K562 (cell line): ENCODE results near the gene TSSK2. TPM values are rescaled to one million over a fixed set of nuclear protein-coding genes. Genes with fewer than 3 reads are reported as not detected.

Source experiments
- ATAC-seq: fragments of 200-7000 bp; cut with Tn5 transposase; 3 replicates; pipeline ENCODE4 v1.9.1; 2020; ENCODE audit warnings: moderate library complexity
- BruUV-seq: library from RNA; stranded (reverse); fragments of 400-500 nt; replicated peaks from 2 replicates; lab custom pipeline; 2021; lab: Mats Ljungman, UMichigan
- CTCF ChIA-PET: fragments of 300-600 bp; formaldehyde crosslinking; extraction: SDS; loops from one replicate; lab custom pipeline; 2021; ENCODE audit warnings: low intra/inter-chr PET ratio; lab: Yijun Ruan, JAX
- POLR2A ChIA-PET: fragments of 300-600, 350-650 bp; sonication (Branson Sonifier 250); formaldehyde crosslinking; extraction: SDS; loops from one replicate; lab custom pipeline; 2021; ENCODE audit warnings: antibody characterized with exemption, inconsistent platforms; lab: Yijun Ruan, JAX
- DNase-seq, 4 experiments: peaks; one replicate each; pipeline versions ENCODE4 v3.0.0 to v3.0.0-alpha.2; 2011 to 2018; ENCODE audit warnings: low spot score in 3 of 4, mixed read lengths in 3 of 4; ENCODE audit errors: extremely low read depth in 1 of 4
- FAIRE-seq: peaks from 2 replicates; lab custom pipeline; 2011; peaks lifted over from hg19 to GRCh38; lab: Jason Lieb, UNC
- H2AFZ ChIP-seq: 2 replicates; pipeline ENCODE4 v1.6.0; 2011; ENCODE audit warnings: low read depth, low read length, control low read depth, inconsistent platforms
- H3K27ac ChIP-seq: fragments of 200-600 bp; 3 replicates; pipeline ENCODE4 v1.8.0; 2011; ENCODE audit warnings: low read depth, mild to moderate bottlenecking, control low read depth, inconsistent platforms, low read length, moderate library complexity, mixed read lengths; ENCODE audit errors: extremely low read depth
- H3K27me3 ChIP-seq, 2 experiments: fragments of 300-600 bp in 1 of 2; 2 replicates in 1 of 2; 3 replicates in 1 of 2; pipeline versions ENCODE4 v1.6.0 to v1.8.0; 2011; ENCODE audit warnings: inconsistent platforms in 2 of 2, low read length in 2 of 2, mild to moderate bottlenecking in 1 of 2, mixed read lengths in 1 of 2, moderate library complexity in 1 of 2; ENCODE audit not compliant: control insufficient read depth in 2 of 2, insufficient read depth in 2 of 2
- H3K36me3 ChIP-seq: fragments of 300-600 bp; 3 replicates; pipeline ENCODE4 v1.8.0; 2011; ENCODE audit warnings: mild to moderate bottlenecking, low read length, inconsistent platforms; ENCODE audit not compliant: control insufficient read depth, insufficient read depth
- H3K4me1 ChIP-seq, 2 experiments: fragments of 200-600 bp in 1 of 2; replicated peaks in 1 of 2; 2 replicates in 1 of 2; 3 replicates in 1 of 2; pipeline versions ENCODE4 v1.5.1 to v1.8.0; 2011; ENCODE audit warnings: inconsistent platforms in 2 of 2, low read length in 2 of 2, mild to moderate bottlenecking in 1 of 2, mixed read lengths in 1 of 2, moderate library complexity in 1 of 2; ENCODE audit not compliant: control insufficient read depth in 2 of 2, insufficient read depth in 2 of 2
- H3K4me2 ChIP-seq: 2 replicates; pipeline ENCODE4 v1.6.1; 2011; ENCODE audit warnings: low read length, control low read depth, inconsistent platforms, mixed read lengths; ENCODE audit not compliant: insufficient read depth
- H3K4me3 ChIP-seq: fragments of 200-600 bp; sonication (generic), shearing (Covaris generic); 2 replicates; pipeline ENCODE4 v1.5.1; 2016; ENCODE audit warnings: control low read depth, inconsistent platforms
- H3K79me2 ChIP-seq: fragments of 200-600 bp; 3 replicates; pipeline ENCODE4 v1.8.0; 2011; ENCODE audit warnings: low read length, inconsistent platforms; ENCODE audit not compliant: control insufficient read depth, insufficient read depth
- H3K9ac ChIP-seq, 2 experiments: 2 replicates each; pipeline versions ENCODE4 v1.6.0 to v1.6.1; 2011; ENCODE audit warnings: low read depth in 2 of 2, low read length in 2 of 2, control low read depth in 1 of 2, inconsistent platforms in 1 of 2, mild to moderate bottlenecking in 1 of 2, mixed read lengths in 1 of 2; ENCODE audit not compliant: insufficient read depth in 1 of 2
- H3K9me1 ChIP-seq: one replicate; pipeline ENCODE4 v1.6.0; 2011; ENCODE audit warnings: inconsistent platforms, mild to moderate bottlenecking, low read length, moderate library complexity; ENCODE audit not compliant: control insufficient read depth, insufficient read depth
- H3K9me3 ChIP-seq: replicated peaks from 2 replicates; pipeline ENCODE4 v1.5.1; 2011; ENCODE audit warnings: low read depth, low read length, inconsistent platforms; ENCODE audit not compliant: control insufficient read depth, insufficient read depth
- H4K20me1 ChIP-seq: replicated peaks from 2 replicates; pipeline ENCODE4 v1.6.1; 2011; ENCODE audit warnings: low read length, inconsistent platforms, mixed read lengths; ENCODE audit not compliant: control insufficient read depth, insufficient read depth
- CHD4 ChIP-seq: fragments of 200-600 bp; sonication (generic); IDR thresholded peaks from 3 replicates; pipeline ENCODE4 v1.6.1; 2012; ENCODE audit warnings: low read depth, mild to moderate bottlenecking, mixed read lengths, low read length, inconsistent platforms; ENCODE audit not compliant: insufficient read depth, insufficient replicate concordance, poor library complexity, severe bottlenecking
- ETS2 ChIP-seq: IDR thresholded peaks from 2 replicates; pipeline ENCODE4 v1.6.1; 2016; ENCODE audit warnings: borderline replicate concordance, missing genetic modification characterization, mild to moderate bottlenecking, moderate library complexity, missing compliant biosample characterization; ENCODE audit not compliant: poor library complexity, severe bottlenecking
- HDAC3 ChIP-seq: fragments of 450-650 bp; IDR thresholded peaks from 2 replicates; pipeline ENCODE4 v1.6.1; 2018; ENCODE audit warnings: borderline replicate concordance, mild to moderate bottlenecking, moderate library complexity; ENCODE audit not compliant: partially characterized antibody
- HDGF ChIP-seq: fragments of 450-650 bp; IDR thresholded peaks from 2 replicates; pipeline ENCODE4 v1.6.1; 2016
- KDM5B ChIP-seq: fragments of 200-600 bp; sonication (generic); IDR thresholded peaks from 2 replicates; pipeline ENCODE4 v1.6.1; 2012; ENCODE audit warnings: low read depth, mild to moderate bottlenecking, moderate library complexity, low read length, control low read depth, inconsistent platforms; ENCODE audit not compliant: insufficient replicate concordance
- KLF13 ChIP-seq: fragments of 450-650 bp; IDR thresholded peaks from 2 replicates; pipeline ENCODE4 v1.6.1; 2016; ENCODE audit warnings: missing genetic modification characterization, low read depth, mild to moderate bottlenecking, missing compliant biosample characterization, moderate library complexity, borderline replicate concordance
- SNRNP70 ChIP-seq: fragments of 200-400 bp; formaldehyde crosslinking; optimal IDR thresholded peaks from 2 replicates; pipeline ENCODE3; 2017; ENCODE audit warnings: low read depth, low read length
- ZKSCAN1 ChIP-seq: fragments of 150-350 bp; IDR thresholded peaks from 2 replicates; pipeline ENCODE4 v1.6.1; 2016; ENCODE audit warnings: low read depth, low read length
- ZNF586 ChIP-seq: fragments of 450-650 bp; formaldehyde crosslinking; conservative IDR thresholded peaks from 2 replicates; pipeline ENCODE4 v1.4.0; 2020; ENCODE audit warnings: mild to moderate bottlenecking, moderate library complexity
- ZNF707 ChIP-seq: fragments of 250-450 bp; sonication (Bioruptor Pico); conservative IDR thresholded peaks from 2 replicates; pipeline ENCODE4 v1.8.0; 2022; ENCODE audit warnings: inconsistent platforms, mild to moderate bottlenecking, moderate library complexity
- WGBS: fragments of 100-300 bp; shearing (Covaris generic); methylation state at CpG from one replicate; pipeline ENCODE4 v1.1.6; 2016; ENCODE audit warnings: low coverage, mixed read lengths; ENCODE audit not compliant: insufficient coverage; ENCODE audit errors: missing lambda C conversion rate; 5-methylcytosine and 5-hydroxymethylcytosine counted together
- in situ Hi-C: fragments of 300-500 bp; cut with MboI; formaldehyde crosslinking; loops from 4 replicates; pipeline ENCODE4 v1.15.0; 2018; ENCODE audit warnings: inconsistent platforms, mixed read lengths
- intact Hi-C: fragments of 100-400 bp; cut with micrococcal nuclease; formaldehyde crosslinking; loops from 2 replicates; pipeline ENCODE4 v1.14.2; 2022
- polyA plus RNA-seq, 8 experiments: library from polyadenylated mRNA; depleted of rRNA in 4 of 8; stranded (reverse) in 5 of 8; unstranded in 3 of 8; fragments of >200 nt; fragmentation: Nextera tagmentation in 2 of 8; fragmentation: Illumina TruSeq in 1 of 8; extraction: Ambion mirVana in 2 of 8; extraction: Trizol in 1 of 8; gene quantifications; 2 replicates each; pipeline versions ENCODE4 v1.2.1 to v1.2.3, GENCODE V29; 2011 to 2014; ENCODE audit warnings: inconsistent platforms in 1 of 8, missing spikeins in 1 of 8
- total RNA-seq, 7 experiments: library from RNA; depleted of rRNA in 6 of 7; stranded (reverse); fragments of >200 nt in 6 of 7; fragmentation: Illumina TruSeq in 2 of 7; extraction: Trizol in 2 of 7; gene quantifications; 2 replicates each; pipeline versions ENCODE4 v1.2.1 to v1.2.3, GENCODE V29; 2011 to 2021; ENCODE audit warnings: low replicate concordance in 1 of 7
- TF ChIP-seq, protein P1 (sequence below): fragments of 450-650 bp; formaldehyde crosslinking; IDR thresholded peaks from 2 replicates; pipeline ENCODE4 v1.4.0; 2022; ENCODE audit warnings: mild to moderate bottlenecking, moderate library complexity
- TF ChIP-seq, protein P2 (sequence below): IDR thresholded peaks from 2 replicates; pipeline ENCODE4 v1.6.1; 2014; ENCODE audit warnings: antibody characterized with exemption
- TF ChIP-seq, protein P3 (sequence below): fragments of 250-450 bp; sonication (Bioruptor Pico); IDR thresholded peaks from 2 replicates; pipeline ENCODE4 v1.9.0; 2021; ENCODE audit warnings: mild to moderate bottlenecking, inconsistent platforms

Gene TSSK2
- total and polyA plus RNA-seq, 9 of the 15 experiments (the other 6 are each of a cell fraction or from before 2014, with no cell fraction given) = 0.04 TPM; not detected in 8

DNA sequence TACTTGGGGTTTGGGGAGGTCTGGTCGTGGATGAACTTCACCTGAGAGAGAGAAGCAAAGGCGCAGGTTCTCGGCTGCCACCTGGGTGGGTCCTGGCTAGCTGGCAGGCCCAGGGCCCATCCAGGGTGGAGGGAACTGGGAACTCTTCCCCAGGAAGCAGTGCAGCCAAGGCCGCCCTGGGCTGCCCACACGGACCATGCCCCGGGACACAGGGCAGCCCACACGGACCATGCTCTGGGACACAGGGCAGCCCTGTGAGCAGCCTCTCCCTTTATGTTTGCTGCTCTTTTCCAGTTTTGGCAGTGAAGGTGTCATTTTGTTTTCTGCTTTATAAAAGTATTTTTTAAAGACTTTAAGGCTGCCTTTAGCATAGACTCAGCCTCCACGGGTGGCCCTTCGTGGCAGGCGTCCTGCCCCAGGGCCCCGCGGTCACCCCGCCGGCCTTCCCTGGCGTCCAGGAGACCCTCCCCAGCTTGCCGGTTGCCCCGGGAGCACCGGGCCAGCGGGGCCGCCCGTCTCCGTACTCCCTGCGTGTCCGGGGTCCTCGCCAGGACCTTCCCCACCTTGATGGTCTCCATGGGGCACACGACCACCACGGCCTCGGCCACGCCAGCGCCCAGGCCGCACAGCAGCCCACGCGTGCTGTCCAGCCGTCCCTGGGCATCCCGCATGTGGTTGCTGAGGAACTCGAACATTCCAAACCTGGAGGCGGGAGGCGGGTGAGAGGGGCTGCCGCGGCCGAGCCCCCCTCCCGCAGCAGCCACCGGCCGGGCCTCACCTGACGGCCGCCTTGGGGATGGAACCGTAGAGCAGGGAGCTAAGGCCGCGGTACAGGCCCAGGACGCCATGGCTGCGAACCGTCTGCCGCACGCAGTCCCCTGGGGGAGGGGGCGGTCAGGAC lies 46.3 kb downstream of the TSSK2 start:
- WGBS = 19% methylated on average over 54 of the region's 55 CpGs
- in situ Hi-C loops = loop anchor here (5.0 kb wide), 1 partner anchor 450 kb away; no protein-coding TSS in a partner anchor
- TF ChIP-seq KDM5B = peak; percentile 33
- TF ChIP-seq HDAC3 = no peak
- no peak for TF ChIP-seq HDGF
- TF ChIP-seq, protein P1, sequence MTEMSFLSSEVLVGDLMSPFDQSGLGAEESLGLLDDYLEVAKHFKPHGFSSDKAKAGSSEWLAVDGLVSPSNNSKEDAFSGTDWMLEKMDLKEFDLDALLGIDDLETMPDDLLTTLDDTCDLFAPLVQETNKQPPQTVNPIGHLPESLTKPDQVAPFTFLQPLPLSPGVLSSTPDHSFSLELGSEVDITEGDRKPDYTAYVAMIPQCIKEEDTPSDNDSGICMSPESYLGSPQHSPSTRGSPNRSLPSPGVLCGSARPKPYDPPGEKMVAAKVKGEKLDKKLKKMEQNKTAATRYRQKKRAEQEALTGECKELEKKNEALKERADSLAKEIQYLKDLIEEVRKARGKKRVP (CRISPR knock-in tag) = no peak
- TF ChIP-seq CHD4 = peak; percentile 26
- TF ChIP-seq, protein P2, sequence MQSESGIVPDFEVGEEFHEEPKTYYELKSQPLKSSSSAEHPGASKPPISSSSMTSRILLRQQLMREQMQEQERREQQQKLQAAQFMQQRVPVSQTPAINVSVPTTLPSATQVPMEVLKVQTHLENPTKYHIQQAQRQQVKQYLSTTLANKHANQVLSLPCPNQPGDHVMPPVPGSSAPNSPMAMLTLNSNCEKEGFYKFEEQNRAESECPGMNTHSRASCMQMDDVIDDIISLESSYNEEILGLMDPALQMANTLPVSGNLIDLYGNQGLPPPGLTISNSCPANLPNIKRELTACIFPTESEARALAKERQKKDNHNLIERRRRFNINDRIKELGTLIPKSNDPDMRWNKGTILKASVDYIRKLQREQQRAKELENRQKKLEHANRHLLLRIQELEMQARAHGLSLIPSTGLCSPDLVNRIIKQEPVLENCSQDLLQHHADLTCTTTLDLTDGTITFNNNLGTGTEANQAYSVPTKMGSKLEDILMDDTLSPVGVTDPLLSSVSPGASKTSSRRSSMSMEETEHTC = no peak
- TF ChIP-seq ZNF707 (CRISPR knock-in tag) = peak; percentile 60; the same call in 1 of the 2 replicates
- TF ChIP-seq SNRNP70 = no peak
- TF ChIP-seq ZKSCAN1 = no peak
- no peak for TF ChIP-seq ETS2 (tag)
- TF ChIP-seq ZNF586 (CRISPR knock-in tag) = peak; percentile 25; the same call in 1 of the 2 replicates
- TF ChIP-seq KLF13 = 0 out of 2 replicates have a peak, but pooled peaks have one; percentile 6
- TF ChIP-seq, protein P3, sequence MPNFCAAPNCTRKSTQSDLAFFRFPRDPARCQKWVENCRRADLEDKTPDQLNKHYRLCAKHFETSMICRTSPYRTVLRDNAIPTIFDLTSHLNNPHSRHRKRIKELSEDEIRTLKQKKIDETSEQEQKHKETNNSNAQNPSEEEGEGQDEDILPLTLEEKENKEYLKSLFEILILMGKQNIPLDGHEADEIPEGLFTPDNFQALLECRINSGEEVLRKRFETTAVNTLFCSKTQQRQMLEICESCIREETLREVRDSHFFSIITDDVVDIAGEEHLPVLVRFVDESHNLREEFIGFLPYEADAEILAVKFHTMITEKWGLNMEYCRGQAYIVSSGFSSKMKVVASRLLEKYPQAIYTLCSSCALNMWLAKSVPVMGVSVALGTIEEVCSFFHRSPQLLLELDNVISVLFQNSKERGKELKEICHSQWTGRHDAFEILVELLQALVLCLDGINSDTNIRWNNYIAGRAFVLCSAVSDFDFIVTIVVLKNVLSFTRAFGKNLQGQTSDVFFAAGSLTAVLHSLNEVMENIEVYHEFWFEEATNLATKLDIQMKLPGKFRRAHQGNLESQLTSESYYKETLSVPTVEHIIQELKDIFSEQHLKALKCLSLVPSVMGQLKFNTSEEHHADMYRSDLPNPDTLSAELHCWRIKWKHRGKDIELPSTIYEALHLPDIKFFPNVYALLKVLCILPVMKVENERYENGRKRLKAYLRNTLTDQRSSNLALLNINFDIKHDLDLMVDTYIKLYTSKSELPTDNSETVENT (CRISPR knock-in tag) = no peak; the same call in none of the 2 replicates

More for the DNA sequence above, 46.3 kb downstream of the TSSK2 start:
- Histone ChIP-seq H3K9me3 (no peaks in the 10 kb centered on the region), H3K4me2 (peak overlapping the region; percentile 90), H3K4me3 (peak overlapping the region; percentile 76), H2AFZ (peak overlapping the region; percentile 90), H3K27me3 (peaks cover 2 to 9% of the 10 kb centered on the region in 2 experiments; a peak in 1 of 5 replicates), H4K20me1 (peaks cover 38% of the 10 kb centered on the region), H3K79me2 (peaks cover 60% of the 10 kb centered on the region), H3K36me3 (peaks cover 51% of the 10 kb centered on the region), H3K4me1 (peaks cover 46 to 95% of the 10 kb centered on the region in 2 experiments), H3K9ac (peak overlapping the region; percentile 80 to 96), H3K9me1 (peaks cover 25% of the 10 kb centered on the region), H3K27ac (peak overlapping the region; percentile 85)
- CTCF ChIA-PET = interaction anchor here (0.7 to 1.2 kb wide), 2 partner anchors 297 to 1371 kb away, joined by 3 to 4 read pairs; no protein-coding TSS in a partner anchor
- DNase-seq (peak in 1 of 4 experiments; percentile 45), ATAC-seq (no peak), FAIRE-seq (no peak)
- BruUV-seq = TSS peak; percentile 56
- intact Hi-C loops = loop anchor here (2.0 to 5.0 kb wide), 4 partner anchors 115 to 255 kb away; partner anchors contain the start of gene MRPL40
- POLR2A ChIA-PET = interaction anchor here (0.6 to 11.1 kb wide), 11 partner anchors 18 to 436 kb away, joined by 3 to 191 read pairs (median 3); partner anchors contain the start of genes CDC45 and UFD1
